ENCODE measurements around the gene PATE2.

PATE2 gene

DNA sequence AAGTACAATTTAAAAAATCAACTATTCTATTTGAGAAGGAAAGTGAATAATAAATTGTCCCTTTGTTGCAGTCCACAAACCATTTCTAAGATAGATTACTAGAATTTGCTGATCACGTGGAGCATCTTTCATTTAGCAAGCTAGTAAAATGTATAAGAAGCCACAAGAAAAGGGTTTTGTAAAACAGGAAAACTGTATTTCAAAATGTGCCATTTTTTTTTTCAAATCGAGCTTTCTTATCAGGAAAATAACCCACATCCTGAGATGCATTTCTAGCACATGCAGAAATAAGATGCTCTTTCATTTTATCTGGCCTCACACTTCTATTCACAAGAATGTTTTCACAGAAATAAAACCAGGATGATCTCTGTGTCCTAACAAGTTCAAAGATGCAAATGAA, 6.0 kb upstream of the PATE2 start:
- TF ChIP-seq, protein P1, sequence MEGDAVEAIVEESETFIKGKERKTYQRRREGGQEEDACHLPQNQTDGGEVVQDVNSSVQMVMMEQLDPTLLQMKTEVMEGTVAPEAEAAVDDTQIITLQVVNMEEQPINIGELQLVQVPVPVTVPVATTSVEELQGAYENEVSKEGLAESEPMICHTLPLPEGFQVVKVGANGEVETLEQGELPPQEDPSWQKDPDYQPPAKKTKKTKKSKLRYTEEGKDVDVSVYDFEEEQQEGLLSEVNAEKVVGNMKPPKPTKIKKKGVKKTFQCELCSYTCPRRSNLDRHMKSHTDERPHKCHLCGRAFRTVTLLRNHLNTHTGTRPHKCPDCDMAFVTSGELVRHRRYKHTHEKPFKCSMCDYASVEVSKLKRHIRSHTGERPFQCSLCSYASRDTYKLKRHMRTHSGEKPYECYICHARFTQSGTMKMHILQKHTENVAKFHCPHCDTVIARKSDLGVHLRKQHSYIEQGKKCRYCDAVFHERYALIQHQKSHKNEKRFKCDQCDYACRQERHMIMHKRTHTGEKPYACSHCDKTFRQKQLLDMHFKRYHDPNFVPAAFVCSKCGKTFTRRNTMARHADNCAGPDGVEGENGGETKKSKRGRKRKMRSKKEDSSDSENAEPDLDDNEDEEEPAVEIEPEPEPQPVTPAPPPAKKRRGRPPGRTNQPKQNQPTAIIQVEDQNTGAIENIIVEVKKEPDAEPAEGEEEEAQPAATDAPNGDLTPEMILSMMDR (IDR thresholded peaks at IDR 0.05; ENCODE audit: extremely low read depth, missing control alignments) = no peak
- no peak for DNase-seq (ENCODE audit: low spot score)

DNA sequence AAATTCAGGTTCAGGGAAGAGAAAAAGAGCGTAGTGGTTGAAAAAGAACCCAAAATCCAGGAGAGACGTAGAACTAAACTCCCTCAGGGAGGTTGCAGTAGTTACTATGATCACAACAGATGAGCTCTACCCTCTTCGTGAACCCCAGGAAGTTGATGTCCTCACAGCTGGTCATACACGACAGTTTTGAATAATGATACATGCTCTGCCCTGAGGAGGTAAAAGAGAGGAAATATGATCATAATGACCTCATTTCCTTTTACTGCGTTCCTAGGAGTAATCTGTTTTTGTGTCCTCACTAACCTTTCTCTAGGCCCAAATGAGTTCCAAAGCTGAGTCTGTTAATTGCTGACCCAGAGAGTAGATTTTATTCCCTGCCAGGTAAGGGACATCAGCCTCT, 1.3 kb downstream of the PATE2 start:
- no peak for DNase-seq (ENCODE audit: low spot score)
- TF ChIP-seq, protein P1 (IDR thresholded peaks at IDR 0.05; ENCODE audit: extremely low read depth, missing control alignments) = no peak

DNA sequence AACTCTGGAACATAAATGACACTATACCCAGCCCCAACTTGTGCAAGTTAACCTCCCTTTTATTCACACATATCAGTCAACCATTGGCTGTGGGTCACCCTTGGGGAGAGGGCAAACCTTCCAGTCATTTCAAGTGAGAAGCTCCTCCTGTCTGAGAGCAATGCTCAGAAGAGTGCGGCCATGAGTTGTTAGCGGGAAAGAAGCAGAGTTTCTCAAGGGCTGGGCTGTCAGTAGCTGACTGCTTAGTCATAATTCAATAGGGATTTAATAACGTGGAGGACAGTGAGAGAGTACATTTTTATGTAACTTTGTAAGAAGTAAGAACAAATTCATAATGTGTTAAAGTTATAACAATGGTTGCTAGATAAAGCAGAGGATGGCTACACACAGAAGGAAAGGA, 5.1 kb downstream of the PATE2 start:
- no peak for DNase-seq (ENCODE audit: low spot score)
- TF ChIP-seq, protein P1 (IDR thresholded peaks at IDR 0.05; ENCODE audit: extremely low read depth, missing control alignments) = no peak

DNA sequence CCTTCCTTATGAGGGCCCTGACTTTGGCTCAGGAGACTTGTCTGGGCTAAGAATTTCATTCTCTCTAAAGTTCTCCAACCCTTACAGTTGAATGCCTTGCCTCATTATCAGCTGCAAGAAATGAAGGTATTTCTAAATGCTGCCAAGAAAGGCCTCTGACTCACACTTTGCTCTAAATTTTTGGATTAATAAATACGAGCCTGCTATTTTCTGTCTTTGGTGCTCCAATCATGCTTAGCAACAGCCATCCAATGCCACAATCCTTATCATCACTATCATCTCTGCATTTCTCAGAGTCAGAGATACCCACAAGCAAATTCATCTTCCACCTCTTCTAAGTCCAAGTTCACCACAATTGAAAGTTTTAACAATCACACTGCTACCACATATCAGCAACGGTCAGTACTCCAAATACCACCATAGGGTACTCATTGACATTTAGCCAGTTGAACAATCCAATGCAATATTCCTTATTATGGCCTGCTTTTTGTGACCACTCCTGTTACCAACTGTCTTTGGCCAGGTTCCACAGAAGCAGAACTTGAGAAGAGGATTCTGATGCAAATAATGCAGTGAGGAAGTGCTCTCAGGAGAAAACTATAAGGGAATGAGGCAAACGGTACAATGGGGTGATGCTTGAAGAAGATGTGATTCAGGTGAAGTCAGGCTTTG, 5.7 kb downstream of the PATE2 start:
- TF ChIP-seq, protein P1 (IDR thresholded peaks at IDR 0.05; ENCODE audit: extremely low read depth, missing control alignments) = no peak
- no peak for DNase-seq (ENCODE audit: low spot score)

DNA sequence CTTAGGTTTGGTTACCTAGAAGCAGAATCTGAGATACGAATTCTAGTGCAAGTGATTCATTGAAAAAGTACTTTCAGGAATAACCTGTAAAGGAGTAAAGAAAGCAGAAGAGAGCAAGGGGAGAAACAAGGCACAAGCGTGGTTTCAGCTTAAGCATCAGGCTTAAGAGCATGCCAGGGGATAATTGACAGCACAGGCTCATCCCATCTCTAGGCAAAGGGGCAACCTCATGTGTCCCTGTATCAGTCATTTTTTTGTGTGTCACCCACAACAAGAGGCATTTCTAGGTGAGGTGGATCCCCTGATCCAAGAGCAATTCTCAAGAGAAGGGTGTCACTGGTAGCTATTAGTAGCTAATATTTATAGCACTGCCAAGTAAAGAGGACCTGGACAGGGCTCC, 8.0 kb downstream of the PATE2 start:
- DNase-seq (ENCODE audit: low spot score) = no peak
- TF ChIP-seq, protein P1 (IDR thresholded peaks at IDR 0.05; ENCODE audit: extremely low read depth, missing control alignments) = no peak

DNA sequence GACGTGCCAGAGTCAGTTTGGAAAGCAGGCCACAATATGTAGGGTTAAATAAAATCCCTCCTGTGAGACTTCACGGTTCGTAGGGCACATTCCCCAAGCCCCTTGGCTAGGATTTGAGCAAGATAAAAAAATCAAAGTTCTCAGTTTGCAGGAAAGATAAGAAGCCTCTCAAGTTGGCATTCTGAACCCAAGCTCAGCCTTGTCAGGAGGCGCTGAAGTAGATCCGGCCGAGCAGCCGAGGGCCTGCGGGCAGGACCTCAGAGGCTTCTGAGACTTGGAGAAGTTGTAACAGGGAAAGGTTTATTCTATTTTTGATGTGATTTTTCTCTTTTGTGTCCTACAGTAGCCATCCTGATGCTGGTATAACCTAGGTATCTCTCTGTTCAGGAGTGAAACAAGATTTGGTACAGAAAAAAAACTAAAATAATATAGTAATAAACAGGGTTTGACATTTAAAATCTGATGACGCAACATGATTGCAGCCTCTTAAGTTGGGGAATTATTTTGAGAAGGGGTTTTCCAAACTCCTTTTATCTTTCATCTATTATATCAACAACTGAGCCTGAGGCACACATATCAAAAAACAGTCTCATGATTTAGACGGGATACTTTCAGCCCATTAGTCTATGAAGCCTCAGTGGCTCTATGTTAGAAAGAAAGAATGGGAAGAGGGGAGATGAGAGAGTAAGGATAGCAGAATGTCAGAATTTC, 10.1 kb downstream of the PATE2 start:
- no peak for DNase-seq (ENCODE audit: low spot score)
- TF ChIP-seq, protein P1 (IDR thresholded peaks at IDR 0.05; ENCODE audit: extremely low read depth, missing control alignments) = no peak

DNA sequence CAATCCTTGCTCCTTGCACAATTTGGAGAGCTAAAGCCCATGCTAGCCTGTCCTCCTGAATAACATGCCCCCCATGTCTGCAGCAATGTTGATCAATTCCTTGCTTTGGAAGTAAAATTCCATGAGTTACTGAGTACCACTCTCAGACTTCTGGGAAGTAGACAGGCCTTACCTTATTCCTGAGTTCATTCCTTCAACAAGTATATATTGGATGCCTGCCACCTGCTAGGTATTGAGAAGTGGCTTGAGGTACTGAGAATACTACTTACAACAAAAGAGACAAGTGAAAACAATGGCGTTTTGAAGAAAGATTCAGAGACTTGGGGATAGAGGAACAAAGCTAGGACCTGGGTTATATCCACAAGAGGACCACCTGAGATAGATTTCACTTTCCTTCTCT, 12.4 kb downstream of the PATE2 start:
- no peak for DNase-seq (ENCODE audit: low spot score)
- TF ChIP-seq, protein P1 (IDR thresholded peaks at IDR 0.05; ENCODE audit: extremely low read depth, missing control alignments) = no peak

Data from GM20000 (cell line).